ENCODE results near the gene RNU6-1. TPM values are rescaled to one million over a fixed set of nuclear protein-coding genes. Genes with fewer than 3 reads are reported as not detected.

The RNU6-1 gene
- total RNA-seq, 1 donor, result not detected

- H3K27me3 ChIP-seq (ENCODE audit: insufficient read depth, low read length), result no peaks in the 10 kb centered on the region
- H4K20me1 ChIP-seq (ENCODE audit: insufficient read depth, low read length), result no peaks in the 10 kb centered on the region
- H3K36me3 ChIP-seq (ENCODE audit: insufficient read depth, low read length), result no peaks in the 10 kb centered on the region
- no peak for TF ChIP-seq CTCF (IDR thresholded peaks at IDR 0.05; ENCODE audit: extremely low read depth, low read depth, low read length)
- no peak overlapping the region for H3K4me2 ChIP-seq (ENCODE audit: insufficient read depth, low read length)
- peaks cover 2% of the 10 kb centered on the region for H3K4me1 ChIP-seq (ENCODE audit: insufficient read depth, low read length)
- no peak overlapping the region for H3K4me3 ChIP-seq (ENCODE audit: insufficient read depth, low read length)
- no peak for DNase-seq (ENCODE audit: insufficient read length, low spot score, missing footprints)
- no peaks in the 10 kb centered on the region for H3K79me2 ChIP-seq (ENCODE audit: insufficient read depth, low read length)
- H2AFZ ChIP-seq (ENCODE audit: low read length), result no peak overlapping the region
- H3K27ac ChIP-seq (ENCODE audit: low read depth, low read length), result no peak overlapping the region
- peaks cover 2% of the 10 kb centered on the region for H3K9me3 ChIP-seq (ENCODE audit: low read depth, low read length)
These were observed 47.4 kb downstream of the RNU6-1 start for GRCh38 chr15:67792250-67792942.

- H3K36me3 ChIP-seq (ENCODE audit: insufficient read depth, low read length), result no peaks in the 10 kb centered on the region
- TF ChIP-seq CTCF (IDR thresholded peaks at IDR 0.05; ENCODE audit: extremely low read depth, low read depth, low read length), result no peak
- no peak overlapping the region for H3K4me2 ChIP-seq (ENCODE audit: insufficient read depth, low read length)
- no peak overlapping the region for H2AFZ ChIP-seq (ENCODE audit: low read length)
- peaks cover 2% of the 10 kb centered on the region for H3K9me3 ChIP-seq (ENCODE audit: low read depth, low read length)
- H3K27me3 ChIP-seq (ENCODE audit: insufficient read depth, low read length), result no peaks in the 10 kb centered on the region
- H3K79me2 ChIP-seq (ENCODE audit: insufficient read depth, low read length), result no peaks in the 10 kb centered on the region
- no peak overlapping the region for H3K4me3 ChIP-seq (ENCODE audit: insufficient read depth, low read length)
- H3K4me1 ChIP-seq (ENCODE audit: insufficient read depth, low read length), result peaks cover 2% of the 10 kb centered on the region
- peaks cover 4% of the 10 kb centered on the region for H4K20me1 ChIP-seq (ENCODE audit: insufficient read depth, low read length)
- DNase-seq (ENCODE audit: insufficient read length, low spot score, missing footprints), result no peak
- H3K27ac ChIP-seq (ENCODE audit: low read depth, low read length), result no peak overlapping the region
These were observed 49.1 kb downstream of the RNU6-1 start for GRCh38 chr15:67790610-67791319.

Small RNAs within 50 kb of the gene (small RNA-seq; reads per million reads assigned to genes)
- 1.3 reads per million, percentile 45 among the genes with 10 or more reads in this experiment for gene RNU6-1

Other genes starting within 250 kb of the RNU6-1 start
- 0.29 and 0.36 TPM in 2 replicates for gene SKOR1, start 14.5 kb downstream of the RNU6-1 start, total RNA-seq
- gene PIAS1, start 214.3 kb upstream of the RNU6-1 start, total RNA-seq, result 23.6 and 29.0 TPM in 2 replicates

All from osteoblast (primary cell).